Fibroblast of peridontal ligament (primary cell): ENCODE results near the gene RTL9.
A peak's percentile ranks its signal among the peaks of the same experiment; 100 is the strongest.
"Not testable (repeated sequence)": the region's sequence is repeated elsewhere in the genome, so short reads cannot be mapped to it uniquely, and the experiment has no call there.

Experiments used
- DNase-seq: peaks from one replicate; pipeline ENCODE4 v3.0.0-alpha.2; 2010; ENCODE audit errors: extremely low read depth

Gene RTL9

GRCh38 chrX:110358548-110358947 lies at the start of gene RTL9:
Gene RTL9 (plus strand): TSS chrX:110358848. CDS start chrX:110450618, 91,770 bp downstream.
- no peak for DNase-seq

- DNase-seq, result no peak
Observed at GRCh38 chrX:110310000-110310790, 48.5 kb upstream of the RTL9 start.

GRCh38 chrX:110310896-110311295 lies 47.8 kb upstream of the RTL9 start:
- DNase-seq, result no peak

- no peak for DNase-seq
Observed at GRCh38 chrX:110311437-110312230, 47.0 kb upstream of the RTL9 start.

GRCh38 chrX:110315551-110315950 lies 43.1 kb upstream of the RTL9 start:
- no peak for DNase-seq

GRCh38 chrX:110316351-110317060 lies 42.1 kb upstream of the RTL9 start:
- DNase-seq, result no peak

GRCh38 chrX:110317061-110317819 lies 41.4 kb upstream of the RTL9 start:
- DNase-seq, result no peak

- DNase-seq, result peak; percentile 75
Observed at GRCh38 chrX:110317820-110318663, 40.6 kb upstream of the RTL9 start, which contains the start of gene AMMECR1. Gene AMMECR1 (minus strand): TSS chrX:110318085. CDS start chrX:110318071, 14 bp downstream.

- no peak for DNase-seq
Observed at GRCh38 chrX:110318664-110318968, 40.0 kb upstream of the RTL9 start.

- DNase-seq, result no peak
Observed at GRCh38 chrX:110320381-110320987, 38.2 kb upstream of the RTL9 start.

- DNase-seq, result no peak
Observed at GRCh38 chrX:110321081-110321480, 37.6 kb upstream of the RTL9 start.

GRCh38 chrX:110321670-110322069 lies 37.0 kb upstream of the RTL9 start:
- no peak for DNase-seq

- DNase-seq, result peak; percentile 32
Observed at GRCh38 chrX:110322603-110323002, 36.0 kb upstream of the RTL9 start.

GRCh38 chrX:110326712-110327111 lies 31.9 kb upstream of the RTL9 start:
- DNase-seq, result no peak

GRCh38 chrX:110327336-110327735 lies 31.3 kb upstream of the RTL9 start:
- no peak for DNase-seq

- not testable (repeated sequence) for DNase-seq
Observed at GRCh38 chrX:110328613-110329012, 30.0 kb upstream of the RTL9 start.

- DNase-seq, result no peak
Observed at GRCh38 chrX:110331444-110332030, 27.1 kb upstream of the RTL9 start.

GRCh38 chrX:110333458-110333857 lies 25.2 kb upstream of the RTL9 start:
- DNase-seq, result not testable (repeated sequence)

- DNase-seq, result no peak
Observed at GRCh38 chrX:110338935-110339334, 19.7 kb upstream of the RTL9 start.
